Fibroblast of lung (primary cell): ENCODE results near the gene CFAP53. TPM values are rescaled to one million over a fixed set of nuclear protein-coding genes. Genes with fewer than 3 reads are reported as not detected.

Experiments used
- DNase-seq, 2 donors: peaks; one replicate each; pipeline versions ENCODE4 v3.0.0 to v3.0.0-alpha.2; 2010; ENCODE audit warnings: low read depth in 2 of 2
- H2AFZ ChIP-seq: 2 replicates; pipeline ENCODE4 v1.5.1; 2012; ENCODE audit warnings: low read length, control low read depth, inconsistent platforms
- H3K27ac ChIP-seq: 2 replicates; pipeline ENCODE4 v1.5.1; 2011; ENCODE audit warnings: low read length, control low read depth; ENCODE audit not compliant: insufficient read depth
- H3K27me3 ChIP-seq: 2 replicates; pipeline ENCODE4 v1.5.1; 2011; ENCODE audit warnings: mild to moderate bottlenecking, low read length; ENCODE audit not compliant: control insufficient read depth, insufficient read depth
- H3K36me3 ChIP-seq: 2 replicates; pipeline ENCODE4 v1.5.1; 2011; ENCODE audit warnings: low read length; ENCODE audit not compliant: control insufficient read depth, insufficient read depth
- H3K4me1 ChIP-seq: 2 replicates; pipeline ENCODE4 v1.5.1; 2011; ENCODE audit warnings: low read length; ENCODE audit not compliant: control insufficient read depth, insufficient read depth; ENCODE audit errors: extremely low read depth
- H3K4me2 ChIP-seq: 2 replicates; pipeline ENCODE4 v1.5.1; 2011; ENCODE audit warnings: low read length, control low read depth; ENCODE audit not compliant: insufficient read depth; ENCODE audit errors: extremely low read depth
- H3K4me3 ChIP-seq, 4 experiments: fragments of 200-600 bp in 1 of 4; sonication (generic) in 1 of 4; replicated peaks in 1 of 4; 2 replicates each; pipeline ENCODE4 v1.5.1; 2011 to 2016; ENCODE audit warnings: low read length in 4 of 4, low read depth in 3 of 4, mild to moderate bottlenecking in 3 of 4, control low read depth in 2 of 4, inconsistent platforms in 1 of 4, mixed read lengths in 1 of 4; ENCODE audit not compliant: insufficient read depth in 1 of 4; ENCODE audit errors: control extremely low read depth in 1 of 4
- H3K79me2 ChIP-seq: 2 replicates; pipeline ENCODE4 v1.5.1; 2012; ENCODE audit warnings: mild to moderate bottlenecking, low read length, inconsistent platforms; ENCODE audit not compliant: control insufficient read depth, insufficient read depth
- H3K9ac ChIP-seq: 2 replicates; pipeline ENCODE4 v1.5.1; 2011; ENCODE audit warnings: mild to moderate bottlenecking, low read length, control low read depth; ENCODE audit not compliant: insufficient read depth
- H3K9me3 ChIP-seq: 2 replicates; pipeline ENCODE4 v1.5.1; 2012; ENCODE audit warnings: low read depth, low read length; ENCODE audit not compliant: control insufficient read depth, insufficient read depth
- H4K20me1 ChIP-seq: 2 replicates; pipeline ENCODE4 v1.5.1; 2011; ENCODE audit warnings: low read length; ENCODE audit not compliant: control insufficient read depth, insufficient read depth; ENCODE audit errors: extremely low read depth
- EZH2 ChIP-seq: IDR thresholded peaks from 2 replicates; pipeline ENCODE4 v1.5.1; 2012; ENCODE audit warnings: low read length, control low read depth, mild to moderate bottlenecking; ENCODE audit errors: missing control alignments
- polyA plus RNA-seq, 2 donors: library from polyadenylated mRNA; depleted of rRNA in 1 of 2; stranded (reverse) in 1 of 2; unstranded in 1 of 2; fragments of >200 nt; gene quantifications; 2 replicates each; pipeline ENCODE4 v1.2.1, GENCODE V29; 2011 to 2012; ENCODE audit warnings: missing spikeins in 1 of 2
- total RNA-seq: library from RNA; depleted of rRNA; stranded (reverse); fragments of >200 nt; gene quantifications from 2 replicates; pipeline ENCODE4 v1.2.1, GENCODE V29; 2014
- TF ChIP-seq, protein P1 (sequence below), 2 donors: IDR thresholded peaks in 1 of 2; conservative IDR thresholded peaks in 1 of 2; 1 replicate in 1 of 2; 2 replicates in 1 of 2; pipeline ENCODE4 v1.5.1; 2011 to 2012; ENCODE audit warnings: low read length in 2 of 2, control low read depth in 1 of 2, inconsistent platforms in 1 of 2, low read depth in 1 of 2, mild to moderate bottlenecking in 1 of 2

The CFAP53 gene
- total and polyA plus RNA-seq, 2 donors (not counting 1 experiment from before 2014, with no cell fraction given), result 0.11 to 0.99 TPM

DNA sequence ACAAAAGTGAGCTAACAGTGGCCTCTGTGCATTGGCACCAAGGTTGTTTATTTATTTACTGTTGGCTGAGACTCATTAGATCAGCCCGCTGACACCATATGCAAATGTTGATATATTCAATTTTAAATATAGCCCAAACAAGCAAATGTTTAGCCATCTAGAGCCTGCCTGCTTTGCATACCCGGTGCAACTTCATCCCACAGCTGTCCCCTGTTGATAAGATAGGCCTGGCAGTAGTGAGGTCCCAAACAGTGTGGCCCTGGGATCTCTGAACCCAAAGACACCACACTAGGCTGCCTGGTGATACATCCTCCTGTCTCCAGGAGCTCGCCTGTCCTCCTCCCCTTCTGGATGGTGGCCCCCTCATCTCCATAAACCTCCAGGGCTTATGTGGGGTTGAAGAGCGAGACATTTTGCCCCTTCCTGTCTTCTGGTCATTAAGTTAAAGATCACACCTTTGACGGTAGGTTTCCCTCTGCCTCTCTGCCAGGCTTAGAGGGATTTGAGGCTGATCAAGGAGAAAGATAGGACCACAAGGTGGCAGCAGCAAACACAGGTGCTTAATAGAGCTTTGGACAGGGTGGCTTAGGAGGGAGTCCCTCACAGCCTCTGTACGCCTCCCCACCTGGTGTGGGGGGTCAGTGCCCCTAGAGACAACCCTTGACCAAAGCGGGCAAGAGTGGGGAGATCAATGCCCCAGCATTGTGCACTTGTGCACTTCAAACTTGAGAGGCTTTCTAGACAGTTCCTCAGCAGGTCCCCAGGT, 47.7 kb downstream of the CFAP53 start:
- H3K4me1 ChIP-seq, result no peaks in the 10 kb centered on the region
- DNase-seq, result peak in 1 of 2 donors; percentile 13
- H3K4me3 ChIP-seq, result no peak overlapping the region
- H3K9ac ChIP-seq, result no peak overlapping the region
- H3K9me3 ChIP-seq, result no peaks in the 10 kb centered on the region
- no peak overlapping the region for H3K27ac ChIP-seq
- H3K79me2 ChIP-seq, result no peaks in the 10 kb centered on the region
- H3K4me2 ChIP-seq, result no peak overlapping the region
- H3K27me3 ChIP-seq, result no peaks in the 10 kb centered on the region
- TF ChIP-seq, protein P1, sequence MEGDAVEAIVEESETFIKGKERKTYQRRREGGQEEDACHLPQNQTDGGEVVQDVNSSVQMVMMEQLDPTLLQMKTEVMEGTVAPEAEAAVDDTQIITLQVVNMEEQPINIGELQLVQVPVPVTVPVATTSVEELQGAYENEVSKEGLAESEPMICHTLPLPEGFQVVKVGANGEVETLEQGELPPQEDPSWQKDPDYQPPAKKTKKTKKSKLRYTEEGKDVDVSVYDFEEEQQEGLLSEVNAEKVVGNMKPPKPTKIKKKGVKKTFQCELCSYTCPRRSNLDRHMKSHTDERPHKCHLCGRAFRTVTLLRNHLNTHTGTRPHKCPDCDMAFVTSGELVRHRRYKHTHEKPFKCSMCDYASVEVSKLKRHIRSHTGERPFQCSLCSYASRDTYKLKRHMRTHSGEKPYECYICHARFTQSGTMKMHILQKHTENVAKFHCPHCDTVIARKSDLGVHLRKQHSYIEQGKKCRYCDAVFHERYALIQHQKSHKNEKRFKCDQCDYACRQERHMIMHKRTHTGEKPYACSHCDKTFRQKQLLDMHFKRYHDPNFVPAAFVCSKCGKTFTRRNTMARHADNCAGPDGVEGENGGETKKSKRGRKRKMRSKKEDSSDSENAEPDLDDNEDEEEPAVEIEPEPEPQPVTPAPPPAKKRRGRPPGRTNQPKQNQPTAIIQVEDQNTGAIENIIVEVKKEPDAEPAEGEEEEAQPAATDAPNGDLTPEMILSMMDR (conservative IDR thresholded peaks at IDR 0.05 in 1 of 2, IDR thresholded peaks at IDR 0.05 in 1 of 2; ENCODE audit: low read depth in 1 of 2, low read length in 2 of 2), result peak in 1 of 2 donors; percentile 6
- TF ChIP-seq EZH2, result no peak
- H4K20me1 ChIP-seq, result no peaks in the 10 kb centered on the region
- no peak overlapping the region for H2AFZ ChIP-seq
- H3K36me3 ChIP-seq, result no peaks in the 10 kb centered on the region

DNA sequence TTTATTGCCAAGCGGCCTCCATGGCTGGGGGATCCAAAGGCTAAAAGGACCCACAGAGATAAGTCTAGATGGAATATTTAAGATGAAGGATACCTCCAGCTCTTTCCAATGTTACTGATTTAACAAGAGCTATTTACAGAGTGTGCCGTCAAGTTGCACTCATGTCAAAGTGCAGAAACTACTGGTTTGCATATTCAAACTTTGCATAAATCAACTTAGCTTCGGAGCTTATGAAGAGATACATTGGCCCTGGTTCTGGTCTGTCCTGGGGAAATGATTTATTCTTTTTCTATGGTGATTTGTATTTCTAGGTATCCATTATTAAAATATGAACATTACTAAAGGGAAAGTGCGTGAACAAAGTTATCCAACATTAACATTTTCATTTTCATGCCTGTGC, 57.0 kb downstream of the CFAP53 start:
- no peaks in the 10 kb centered on the region for H3K79me2 ChIP-seq
- no peaks in the 10 kb centered on the region for H3K9me3 ChIP-seq
- DNase-seq, result no peak
- no peaks in the 10 kb centered on the region for H3K4me1 ChIP-seq
- no peaks in the 10 kb centered on the region for H4K20me1 ChIP-seq
- H3K36me3 ChIP-seq, result no peaks in the 10 kb centered on the region
- H3K27me3 ChIP-seq, result no peaks in the 10 kb centered on the region
- H3K4me3 ChIP-seq, result no peak overlapping the region
- H3K9ac ChIP-seq, result no peak overlapping the region
- H3K4me2 ChIP-seq, result no peak overlapping the region
- no peak overlapping the region for H3K27ac ChIP-seq
- no peak overlapping the region for H2AFZ ChIP-seq
- TF ChIP-seq, protein P1 (conservative IDR thresholded peaks at IDR 0.05 in 1 of 2, IDR thresholded peaks at IDR 0.05 in 1 of 2; ENCODE audit: low read depth in 1 of 2, low read length in 2 of 2), result no peak
- no peak for TF ChIP-seq EZH2

DNA sequence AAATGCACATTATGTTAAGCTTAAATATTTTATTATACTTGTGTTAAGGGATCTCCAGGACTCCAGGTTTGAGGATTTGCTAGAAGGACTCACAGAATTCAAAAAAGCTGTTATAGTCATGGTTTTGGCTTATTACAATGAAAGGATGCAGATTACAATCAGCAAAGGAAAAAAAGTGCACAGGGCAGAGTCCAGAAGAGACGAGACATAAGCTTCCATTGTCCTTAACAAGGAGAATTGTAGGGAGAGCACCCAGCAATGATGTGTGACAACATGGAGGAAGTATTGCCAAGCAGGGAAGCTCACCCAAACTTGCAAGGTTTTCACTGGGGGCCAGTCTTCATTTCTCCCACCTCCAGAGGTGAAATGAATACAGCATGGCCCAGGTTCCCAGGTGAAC, 58.6 kb downstream of the CFAP53 start:
- Histone ChIP-seq H3K27ac (no peak overlapping the region), H3K4me2 (no peak overlapping the region), H3K27me3 (no peaks in the 10 kb centered on the region), H3K9me3 (no peaks in the 10 kb centered on the region), H3K4me1 (no peaks in the 10 kb centered on the region), H3K9ac (no peak overlapping the region), H2AFZ (no peak overlapping the region), H4K20me1 (no peaks in the 10 kb centered on the region), H3K36me3 (no peaks in the 10 kb centered on the region), H3K4me3 (no peak overlapping the region), H3K79me2 (no peaks in the 10 kb centered on the region)
- no peak for DNase-seq
- TF ChIP-seq EZH2, result no peak
- TF ChIP-seq, protein P1 (conservative IDR thresholded peaks at IDR 0.05 in 1 of 2, IDR thresholded peaks at IDR 0.05 in 1 of 2; ENCODE audit: low read depth in 1 of 2, low read length in 2 of 2), result no peak
